ENCODE data around the gene HOXB5. TPM values are rescaled to one million over a fixed set of nuclear protein-coding genes. Genes with fewer than 3 reads are reported as not detected.

Gene HOXB5
- total RNA-seq, 4 donors from 2014 or later, result 0.72 to 3.3 (median 1.4) TPM

DNA sequence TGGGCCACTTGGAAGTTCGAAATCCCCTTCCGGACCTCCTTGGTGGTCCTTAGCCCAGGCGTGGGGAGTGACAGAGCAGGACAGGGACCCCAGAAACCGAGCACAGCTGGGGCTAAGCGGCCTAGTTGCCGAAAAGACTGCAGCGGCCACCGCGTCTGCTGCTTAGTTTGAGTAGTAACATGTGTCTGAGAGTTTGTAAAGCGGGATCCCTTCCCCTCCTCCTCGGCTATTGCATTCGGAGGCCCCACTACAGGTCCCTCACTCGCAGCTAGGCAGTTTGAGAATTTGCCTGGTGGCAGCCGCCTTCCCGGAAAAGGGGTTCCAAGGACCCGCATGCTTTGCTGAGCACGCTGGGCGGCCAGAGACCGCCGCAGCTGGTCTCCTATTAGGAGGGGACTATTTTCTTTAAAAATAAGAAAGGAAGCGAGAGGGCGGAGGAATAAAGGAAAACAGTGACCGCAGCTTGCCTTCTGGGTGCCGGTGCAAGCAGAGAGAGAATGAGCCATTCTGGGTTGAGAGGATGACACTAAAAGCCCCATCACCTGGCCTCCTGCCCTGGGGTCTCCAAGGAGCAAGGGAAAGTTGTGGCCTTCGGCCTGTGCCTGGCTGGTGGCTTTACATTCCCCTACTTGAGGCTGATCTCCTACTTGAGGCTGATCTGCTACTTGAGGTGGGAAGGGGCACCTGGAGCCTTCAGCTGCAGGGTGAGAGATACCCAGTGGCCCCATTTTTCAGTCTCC lies 1.1 kb upstream of the HOXB5 start:
- ATAC-seq (ENCODE audit: low FRiP score) (no peak), DNase-seq (ENCODE audit: low spot score) (no peak)
- TF ChIP-seq, protein P1, sequence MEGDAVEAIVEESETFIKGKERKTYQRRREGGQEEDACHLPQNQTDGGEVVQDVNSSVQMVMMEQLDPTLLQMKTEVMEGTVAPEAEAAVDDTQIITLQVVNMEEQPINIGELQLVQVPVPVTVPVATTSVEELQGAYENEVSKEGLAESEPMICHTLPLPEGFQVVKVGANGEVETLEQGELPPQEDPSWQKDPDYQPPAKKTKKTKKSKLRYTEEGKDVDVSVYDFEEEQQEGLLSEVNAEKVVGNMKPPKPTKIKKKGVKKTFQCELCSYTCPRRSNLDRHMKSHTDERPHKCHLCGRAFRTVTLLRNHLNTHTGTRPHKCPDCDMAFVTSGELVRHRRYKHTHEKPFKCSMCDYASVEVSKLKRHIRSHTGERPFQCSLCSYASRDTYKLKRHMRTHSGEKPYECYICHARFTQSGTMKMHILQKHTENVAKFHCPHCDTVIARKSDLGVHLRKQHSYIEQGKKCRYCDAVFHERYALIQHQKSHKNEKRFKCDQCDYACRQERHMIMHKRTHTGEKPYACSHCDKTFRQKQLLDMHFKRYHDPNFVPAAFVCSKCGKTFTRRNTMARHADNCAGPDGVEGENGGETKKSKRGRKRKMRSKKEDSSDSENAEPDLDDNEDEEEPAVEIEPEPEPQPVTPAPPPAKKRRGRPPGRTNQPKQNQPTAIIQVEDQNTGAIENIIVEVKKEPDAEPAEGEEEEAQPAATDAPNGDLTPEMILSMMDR (IDR thresholded peaks at IDR 0.05), result no peak

DNA sequence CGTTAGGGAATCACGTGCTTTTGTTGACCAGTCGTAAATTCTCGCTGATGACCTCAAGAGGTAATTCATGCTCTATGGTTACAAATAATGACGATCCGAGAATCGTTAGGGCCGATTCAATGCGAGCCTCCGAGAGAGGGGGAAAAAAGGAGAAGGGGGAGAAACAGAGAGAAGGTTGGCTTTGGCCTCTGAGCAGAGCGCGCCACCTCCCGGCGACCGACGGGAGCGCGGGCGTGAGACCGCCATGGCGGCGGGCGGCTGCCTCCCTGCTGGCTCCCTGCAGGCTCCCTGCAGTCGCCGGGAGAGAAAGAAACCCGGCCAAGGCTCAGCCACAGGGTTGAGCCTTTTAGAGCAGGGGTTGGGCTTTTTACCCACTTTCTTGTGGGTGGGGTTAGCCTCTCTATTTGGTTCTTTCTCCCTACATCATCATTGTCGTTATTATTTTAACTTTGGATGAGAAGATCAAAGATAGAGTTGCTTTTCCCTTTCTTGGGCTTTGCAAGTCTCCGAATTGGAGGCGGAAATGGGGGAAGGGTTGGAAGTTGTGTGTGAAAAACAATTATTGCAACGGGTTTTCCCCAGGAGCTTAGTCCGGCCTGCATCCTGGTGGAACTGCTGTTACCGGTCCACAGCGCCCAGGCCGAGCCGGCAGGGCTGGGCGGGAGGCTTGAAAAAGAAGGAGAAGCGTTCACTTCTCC lies 410 bp upstream of the HOXB5 start:
- ATAC-seq (ENCODE audit: low FRiP score), result peak; percentile 63
- no peak for DNase-seq (ENCODE audit: low spot score)
- TF ChIP-seq, protein P1 (IDR thresholded peaks at IDR 0.05), result peak in 2 of 3 donors; percentile 67 to 68

DNA sequence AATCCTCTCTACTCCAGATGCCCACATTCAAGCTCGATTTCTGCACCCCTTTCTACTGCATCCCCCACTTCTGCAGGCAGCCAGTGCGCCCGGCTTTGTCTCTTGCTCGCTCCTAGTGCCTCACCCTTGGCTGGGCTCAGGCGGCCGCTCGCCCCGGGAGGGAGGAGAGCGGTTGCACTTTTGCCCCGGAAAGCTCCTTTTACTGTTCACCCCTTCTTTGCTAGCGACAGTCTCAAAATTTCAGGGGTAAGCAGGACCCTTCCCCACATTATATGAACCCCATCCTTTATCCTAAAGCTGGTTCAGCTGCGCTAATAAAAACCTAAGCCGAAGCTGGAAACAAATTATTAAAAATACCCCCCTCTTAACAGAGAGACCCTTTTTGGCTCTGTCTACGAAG lies 1.0 kb downstream of the HOXB5 start:
- no peak for ATAC-seq (ENCODE audit: low FRiP score)

DNA sequence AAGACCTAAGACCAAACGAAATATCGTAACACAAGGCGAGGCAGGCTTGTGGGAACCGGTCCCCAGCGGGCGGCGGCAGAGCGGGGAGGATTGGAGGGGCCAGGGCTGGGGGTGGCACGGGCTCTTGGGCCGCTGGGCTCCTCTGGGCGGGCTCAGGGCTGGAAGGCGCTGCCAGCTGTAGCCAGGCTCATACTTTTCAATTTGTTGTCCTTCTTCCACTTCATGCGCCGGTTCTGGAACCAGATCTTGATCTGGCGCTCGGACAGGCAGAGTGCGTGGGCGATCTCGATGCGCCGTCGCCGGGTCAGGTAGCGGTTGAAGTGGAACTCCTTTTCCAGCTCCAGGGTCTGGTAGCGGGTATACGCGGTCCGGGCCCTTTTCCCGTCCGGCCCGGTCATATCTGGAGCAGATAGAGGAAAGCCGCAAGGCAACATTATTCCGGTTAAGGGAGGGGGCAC lies 1.5 kb downstream of the HOXB5 start:
- DNase-seq (ENCODE audit: low spot score) (no peak), ATAC-seq (ENCODE audit: low FRiP score) (no peak)
- TF ChIP-seq, protein P1 (IDR thresholded peaks at IDR 0.05), result no peak

More for the DNA sequence above, 1.0 kb downstream of the HOXB5 start:
- TF ChIP-seq, protein P1 (IDR thresholded peaks at IDR 0.05), result no peak
- no peak for DNase-seq (ENCODE audit: low spot score)

DNA sequence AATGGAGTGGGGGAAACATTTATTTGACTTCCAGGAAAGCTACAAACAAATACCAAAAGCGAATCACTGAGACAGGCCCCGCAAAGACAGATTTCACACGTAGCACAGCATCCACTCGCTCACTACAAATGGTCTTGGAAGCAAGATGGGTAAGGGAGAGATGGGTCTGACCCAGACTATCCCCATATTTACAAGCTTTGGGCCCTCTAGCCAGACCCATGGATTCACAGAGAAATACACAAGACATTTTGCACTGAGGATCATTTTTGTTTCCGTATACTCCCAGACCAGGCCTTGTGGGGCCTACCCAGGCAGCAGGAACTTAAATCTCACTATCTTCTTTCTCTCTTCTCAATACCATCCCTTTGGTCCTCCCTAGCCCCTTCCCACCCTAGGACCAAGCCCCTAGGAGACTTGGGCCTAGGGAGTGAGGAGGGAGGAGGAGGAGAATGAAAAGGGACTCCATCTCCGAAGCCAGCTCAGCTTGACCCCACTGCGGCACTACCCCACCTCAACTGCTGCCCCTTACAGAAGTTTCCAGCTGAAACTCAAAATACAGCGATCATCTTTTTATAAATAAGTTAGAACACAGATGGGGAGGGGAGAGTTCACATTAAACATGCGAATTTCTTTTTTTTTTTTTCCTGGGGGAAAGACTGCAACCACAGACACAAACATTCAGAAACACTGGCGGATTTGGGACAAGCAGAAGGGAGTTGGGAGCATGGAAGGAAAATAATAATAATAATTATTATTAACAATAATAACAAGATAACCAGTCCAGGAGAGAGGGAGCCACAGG lies 2.1 kb downstream of the HOXB5 start:
- ATAC-seq (ENCODE audit: low FRiP score), result no peak
- TF ChIP-seq, protein P1 (IDR thresholded peaks at IDR 0.05), result no peak

DNA sequence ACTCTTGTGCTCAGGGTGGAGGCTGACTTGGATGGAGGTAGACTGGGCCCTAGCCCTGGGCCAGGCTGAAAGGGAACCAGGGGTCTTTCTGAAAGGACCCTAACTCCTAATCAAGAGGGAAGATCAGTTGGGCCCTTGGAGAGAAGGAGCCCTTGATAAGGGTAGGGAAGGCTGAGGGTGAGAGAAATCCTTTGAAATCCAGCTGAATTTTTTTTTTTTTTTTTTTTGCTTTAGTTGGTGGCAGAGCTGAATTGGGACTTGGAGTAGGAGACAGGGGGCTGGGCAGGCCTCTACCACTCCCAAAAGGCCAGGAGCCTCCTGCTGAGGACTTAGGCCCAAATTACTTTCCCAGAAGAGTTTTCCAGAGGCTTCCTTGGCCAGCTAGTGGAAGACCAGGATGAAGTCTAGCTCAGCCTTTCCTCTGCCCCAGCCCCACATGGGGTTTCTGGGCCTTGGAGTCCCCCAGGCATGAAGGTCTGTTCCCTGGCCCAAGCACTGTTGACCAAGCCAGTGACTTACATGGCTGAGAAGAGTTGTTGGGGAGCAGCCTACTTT lies 2.9 kb downstream of the HOXB5 start:
- TF ChIP-seq, protein P1 (IDR thresholded peaks at IDR 0.05), result no peak
- DNase-seq (ENCODE audit: low spot score), result no peak
- no peak for ATAC-seq (ENCODE audit: low FRiP score)

More for the DNA sequence above, 2.1 kb downstream of the HOXB5 start:
- no peak for DNase-seq (ENCODE audit: low spot score)

All from omental fat pad (tissue), 4 donors.